K562 (cell line): ENCODE results near the gene FGF1.

Experiments used
- DPF2 ChIP-seq: fragments of 450-650 bp; IDR thresholded peaks from 2 replicates; pipeline ENCODE4 v1.6.1; 2016
- MAFK ChIP-seq: IDR thresholded peaks from 2 replicates; pipeline ENCODE4 v1.6.1; 2011; ENCODE audit warnings: low read length, improper control_type of control experiment
- ZNF23 ChIP-seq: fragments of 250-450 bp; sonication (Bioruptor Pico); IDR thresholded peaks from 2 replicates; pipeline ENCODE4 v1.4.0; 2020; ENCODE audit warnings: mild to moderate bottlenecking
- TF ChIP-seq, protein P1 (sequence below): IDR thresholded peaks from 2 replicates; pipeline ENCODE4 v1.6.1; 2012; ENCODE audit warnings: low read depth, low read length, improper control_type of control experiment, borderline replicate concordance

DNA sequence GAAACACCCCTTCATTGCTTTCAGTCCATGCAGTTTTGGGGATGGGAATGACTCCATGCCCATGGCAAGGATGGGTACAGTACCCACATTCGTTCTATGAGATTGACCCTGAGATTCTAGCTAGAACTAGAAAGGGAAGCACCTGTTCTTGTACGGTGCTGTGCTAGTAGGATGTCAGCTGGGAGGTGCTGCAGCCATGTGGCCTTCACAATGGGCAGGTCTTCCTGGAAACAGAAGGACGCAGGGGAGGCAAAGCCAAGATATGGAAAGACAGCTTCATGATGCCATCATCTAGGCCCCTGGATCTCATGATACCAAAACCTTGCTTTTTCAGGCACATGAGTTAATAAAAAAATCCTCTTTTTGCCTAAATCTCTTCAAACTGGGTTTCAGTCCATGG, 10.5 kb upstream of the FGF1 start:
- TF ChIP-seq, protein P1, sequence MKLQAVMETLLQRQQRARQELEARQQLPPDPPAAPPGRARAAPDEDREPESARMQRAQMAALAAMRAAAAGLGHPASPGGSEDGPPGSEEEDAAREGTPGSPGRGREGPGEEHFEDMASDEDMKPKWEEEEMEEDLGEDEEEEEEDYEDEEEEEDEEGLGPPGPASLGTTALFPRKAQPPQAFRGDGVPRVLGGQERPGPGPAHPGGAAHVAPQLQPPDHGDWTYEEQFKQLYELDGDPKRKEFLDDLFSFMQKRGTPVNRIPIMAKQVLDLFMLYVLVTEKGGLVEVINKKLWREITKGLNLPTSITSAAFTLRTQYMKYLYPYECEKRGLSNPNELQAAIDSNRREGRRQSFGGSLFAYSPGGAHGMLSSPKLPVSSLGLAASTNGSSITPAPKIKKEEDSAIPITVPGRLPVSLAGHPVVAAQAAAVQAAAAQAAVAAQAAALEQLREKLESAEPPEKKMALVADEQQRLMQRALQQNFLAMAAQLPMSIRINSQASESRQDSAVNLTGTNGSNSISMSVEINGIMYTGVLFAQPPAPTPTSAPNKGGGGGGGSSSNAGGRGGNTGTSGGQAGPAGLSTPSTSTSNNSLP, result no peak
- TF ChIP-seq ZNF23 (no peak), MAFK (no peak), DPF2 (no peak)
